ENCODE measurements around the gene VTA1. TPM values are rescaled to one million over a fixed set of nuclear protein-coding genes. Genes with fewer than 3 reads are reported as not detected.

Gene VTA1
- total and polyA plus RNA-seq, 3 donors from 2014 or later: 32.3 to 40.7 (median 40.7) TPM

DNA sequence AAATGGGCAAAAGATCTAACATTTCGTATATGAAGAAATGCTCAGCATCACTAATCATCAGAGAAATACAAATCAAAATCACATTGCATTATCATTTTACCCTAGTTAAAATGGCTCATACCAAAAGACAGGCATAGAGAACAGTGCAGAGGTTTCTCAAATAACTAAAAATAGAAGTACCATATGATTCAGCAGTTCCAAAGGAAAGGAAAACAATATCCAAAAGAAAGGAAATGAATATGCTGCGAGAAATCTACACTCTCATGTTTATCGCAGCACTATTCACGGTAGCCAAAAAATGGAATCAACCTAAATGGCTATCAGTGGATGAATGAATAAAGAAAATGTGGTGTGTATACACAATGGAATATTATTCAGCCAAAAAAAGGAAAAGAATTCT is 63.5 kb downstream of the VTA1 start:
- Histone ChIP-seq H3K9me3 (no peaks in the 10 kb centered on the region), H3K36me3 (ENCODE audit: low read depth, missing control alignments) (no peaks in the 10 kb centered on the region), H3K4me3 (no peak overlapping the region), H3K27me3 (no peaks in the 10 kb centered on the region), H3K4me1 (no peaks in the 10 kb centered on the region), H3K27ac (no peak overlapping the region)
- WGBS, 2 donors: 90 to 91% methylated on average over 4 of the region's 4 CpGs
- intact Hi-C loops (cut with DNase I; ENCODE audit: low total_unique reads): no loop called here
- DNase-seq: no peak
- TF ChIP-seq CTCF (IDR thresholded peaks at IDR 0.05) (no peak), POLR2A (IDR thresholded peaks at IDR 0.05) (no peak)

DNA sequence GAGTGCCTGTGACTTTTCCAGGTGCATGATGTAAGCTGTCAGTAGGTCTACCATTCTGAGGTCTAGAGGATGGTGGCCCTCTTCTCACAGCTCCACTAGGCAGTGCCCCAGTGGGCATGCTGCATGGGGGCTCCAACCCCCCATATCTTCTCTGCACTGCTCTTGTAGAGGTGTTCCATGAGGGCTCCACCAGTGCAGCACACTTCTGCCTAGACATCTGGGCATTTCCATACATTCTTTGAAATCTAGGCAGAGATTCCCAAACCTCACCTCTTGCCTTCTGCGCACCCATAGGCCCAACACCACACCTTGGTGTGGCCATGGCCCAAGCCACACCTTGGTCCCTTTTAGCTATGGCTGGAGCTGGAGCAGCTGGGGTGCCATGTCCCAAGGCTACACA is 66.3 kb downstream of the VTA1 start:
- no peak overlapping the region for H3K27ac ChIP-seq
- H3K4me1 ChIP-seq: no peaks in the 10 kb centered on the region
- no peaks in the 10 kb centered on the region for H3K36me3 ChIP-seq (ENCODE audit: low read depth, missing control alignments)
- WGBS, 2 donors: 100% methylated on average over 1 of the region's 1 CpG
- TF ChIP-seq CTCF (IDR thresholded peaks at IDR 0.05) (no peak), POLR2A (IDR thresholded peaks at IDR 0.05) (no peak)
- no peaks in the 10 kb centered on the region for H3K9me3 ChIP-seq
- DNase-seq: no peak
- H3K27me3 ChIP-seq: no peaks in the 10 kb centered on the region
- no peak overlapping the region for H3K4me3 ChIP-seq
- intact Hi-C loops (cut with DNase I; ENCODE audit: low total_unique reads): no loop called here

DNA sequence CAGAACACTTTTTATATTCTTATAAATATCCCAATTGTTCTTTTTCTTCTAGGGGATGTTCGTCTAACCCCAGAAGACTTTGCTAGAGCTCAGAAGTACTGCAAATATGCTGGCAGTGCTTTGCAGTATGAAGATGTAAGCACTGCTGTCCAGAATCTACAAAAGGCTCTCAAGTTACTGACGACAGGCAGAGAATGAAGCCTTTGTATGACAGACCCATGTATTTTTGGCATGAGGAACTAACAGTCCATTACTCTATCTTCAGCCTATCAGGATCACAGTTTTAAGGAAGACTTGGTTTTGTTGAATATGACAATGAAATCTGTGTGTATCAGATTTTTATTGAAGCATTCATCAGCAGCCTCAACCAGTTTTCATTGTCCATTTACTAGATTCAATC is 71.4 kb downstream of the VTA1 start:
- no peaks in the 10 kb centered on the region for H3K36me3 ChIP-seq (ENCODE audit: low read depth, missing control alignments)
- no peak for DNase-seq
- no peak overlapping the region for H3K27ac ChIP-seq
- TF ChIP-seq POLR2A (IDR thresholded peaks at IDR 0.05) (no peak), CTCF (IDR thresholded peaks at IDR 0.05) (no peak)
- WGBS, 2 donors: 71 to 78% methylated on average over 2 of the region's 2 CpGs
- no peaks in the 10 kb centered on the region for H3K27me3 ChIP-seq
- H3K9me3 ChIP-seq: no peaks in the 10 kb centered on the region
- H3K4me1 ChIP-seq: no peaks in the 10 kb centered on the region
- intact Hi-C loops (cut with DNase I; ENCODE audit: low total_unique reads): no loop called here
- H3K4me3 ChIP-seq: no peak overlapping the region

- Histone ChIP-seq H3K27me3 (no peaks in the 10 kb centered on the region), H3K36me3 (ENCODE audit: low read depth, missing control alignments) (no peaks in the 10 kb centered on the region), H3K4me3 (no peak overlapping the region), H3K9me3 (no peaks in the 10 kb centered on the region), H3K4me1 (no peaks in the 10 kb centered on the region), H3K27ac (no peak overlapping the region)
- TF ChIP-seq POLR2A (IDR thresholded peaks at IDR 0.05) (no peak), CTCF (IDR thresholded peaks at IDR 0.05) (no peak)
- DNase-seq: peak; percentile 24
- intact Hi-C loops (cut with DNase I; ENCODE audit: low total_unique reads): no loop called here
- WGBS, 2 donors: 60 to 68% methylated on average over 6 of the region's 6 CpGs
Observed at GRCh38 chr6:142222022-142222421, 75.0 kb downstream of the VTA1 start.

DNA sequence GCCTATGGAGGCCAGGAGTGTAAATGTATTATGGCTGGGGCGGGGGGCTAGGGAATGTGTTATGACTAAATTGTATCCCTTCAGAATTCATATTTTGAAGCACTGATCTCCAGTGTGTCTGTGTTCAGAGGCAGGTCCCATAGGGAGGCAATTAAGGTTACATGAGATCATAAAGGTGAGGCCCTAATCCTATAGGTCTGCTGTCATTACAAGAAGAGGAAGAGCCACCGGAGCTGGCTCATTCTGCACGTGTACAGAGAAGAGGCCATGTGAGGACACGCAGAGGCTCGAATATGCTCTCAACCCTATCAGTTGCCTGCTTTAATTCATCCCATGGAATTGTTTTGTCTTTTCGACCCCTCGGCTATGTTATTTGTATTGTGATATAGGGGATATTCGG is 76.9 kb downstream of the VTA1 start:
- no peaks in the 10 kb centered on the region for H3K36me3 ChIP-seq (ENCODE audit: low read depth, missing control alignments)
- no peaks in the 10 kb centered on the region for H3K9me3 ChIP-seq
- no peak for DNase-seq
- no peaks in the 10 kb centered on the region for H3K4me1 ChIP-seq
- no peak overlapping the region for H3K27ac ChIP-seq
- no peak overlapping the region for H3K4me3 ChIP-seq
- TF ChIP-seq POLR2A (IDR thresholded peaks at IDR 0.05) (no peak), CTCF (IDR thresholded peaks at IDR 0.05) (no peak)
- H3K27me3 ChIP-seq: no peaks in the 10 kb centered on the region
- intact Hi-C loops (cut with DNase I; ENCODE audit: low total_unique reads): no loop called here
- WGBS, 2 donors: 80 to 88% methylated on average over 8 of the region's 8 CpGs
